Astrocyte (in vitro differentiated cells and primary cell): ENCODE results near the gene TBC1D8. TPM values are rescaled to one million over a fixed set of nuclear protein-coding genes. Genes with fewer than 3 reads are reported as not detected.

ENCODE experiments used
- DNase-seq: peaks from one replicate; pipeline ENCODE4 v3.0.0-alpha.2; 2010; ENCODE audit warnings: low read depth
- FAIRE-seq: peaks from 2 replicates; lab custom pipeline; 2011; peaks lifted over from hg19 to GRCh38; lab: Jason Lieb, UNC
- H2AFZ ChIP-seq: 2 replicates; pipeline ENCODE4 v1.6.0; 2012; ENCODE audit warnings: low read depth, low read length, inconsistent platforms
- H3K27ac ChIP-seq: 2 replicates; pipeline ENCODE4 v1.5.1; 2011; ENCODE audit warnings: low read depth, low read length, inconsistent platforms
- H3K27me3 ChIP-seq: 2 replicates; pipeline ENCODE4 v1.6.0; 2011; ENCODE audit warnings: low read length, inconsistent platforms; ENCODE audit not compliant: insufficient read depth
- H3K36me3 ChIP-seq: 2 replicates; pipeline ENCODE4 v1.5.1; 2011; ENCODE audit warnings: low read length, inconsistent platforms; ENCODE audit not compliant: insufficient read depth
- H3K4me1 ChIP-seq: 2 replicates; pipeline ENCODE4 v1.5.1; 2011; ENCODE audit warnings: low read length, inconsistent platforms; ENCODE audit not compliant: insufficient read depth
- H3K4me2 ChIP-seq: 2 replicates; pipeline ENCODE4 v1.6.0; 2012; ENCODE audit warnings: low read length, inconsistent platforms
- H3K4me3 ChIP-seq: 2 replicates; pipeline ENCODE4 v1.5.1; 2011; ENCODE audit warnings: low read depth, mild to moderate bottlenecking, low read length, inconsistent platforms; ENCODE audit not compliant: insufficient read depth
- H3K79me2 ChIP-seq: 2 replicates; pipeline ENCODE4 v1.6.0; 2012; ENCODE audit warnings: mild to moderate bottlenecking, low read length, inconsistent platforms; ENCODE audit not compliant: insufficient read depth
- H3K9ac ChIP-seq: 2 replicates; pipeline ENCODE4 v1.6.0; 2012; ENCODE audit warnings: mild to moderate bottlenecking, low read length, inconsistent platforms
- H3K9me3 ChIP-seq: 2 replicates; pipeline ENCODE4 v1.5.1; 2012; ENCODE audit warnings: low read depth, mild to moderate bottlenecking, low read length, inconsistent platforms; ENCODE audit not compliant: insufficient read depth
- H4K20me1 ChIP-seq: 2 replicates; pipeline ENCODE4 v1.6.0; 2012; ENCODE audit warnings: low read length, inconsistent platforms; ENCODE audit not compliant: insufficient read depth
- H3K27ac Mint-ChIP-seq: one replicate; pipeline ENCODE4 v1.8.0; 2021; ENCODE audit warnings: mild to moderate bottlenecking, mixed read lengths; ENCODE audit not compliant: unreplicated experiment
- H3K27me3 Mint-ChIP-seq: one replicate; pipeline ENCODE4 v1.8.0; 2021; ENCODE audit warnings: low read depth, mixed read lengths; ENCODE audit not compliant: unreplicated experiment
- H3K36me3 Mint-ChIP-seq: one replicate; pipeline ENCODE4 v1.8.0; 2021; ENCODE audit warnings: low read depth, mixed read lengths; ENCODE audit not compliant: unreplicated experiment
- H3K4me1 Mint-ChIP-seq: one replicate; pipeline ENCODE4 v1.8.0; 2021; ENCODE audit warnings: low read depth, mixed read lengths; ENCODE audit not compliant: unreplicated experiment
- H3K4me3 Mint-ChIP-seq: one replicate; pipeline ENCODE4 v1.8.0; 2021; ENCODE audit warnings: mild to moderate bottlenecking, moderate library complexity, mixed read lengths; ENCODE audit not compliant: unreplicated experiment
- H3K9me3 Mint-ChIP-seq: one replicate; pipeline ENCODE4 v1.8.0; 2021; ENCODE audit warnings: mild to moderate bottlenecking, mixed read lengths; ENCODE audit not compliant: unreplicated experiment
- CTCF ChIP-seq: IDR thresholded peaks from 2 replicates; pipeline ENCODE4 v1.5.1; 2011; ENCODE audit warnings: low read depth, mild to moderate bottlenecking, inconsistent platforms, low read length, moderate library complexity; ENCODE audit not compliant: insufficient read depth
- EZH2 ChIP-seq: IDR thresholded peaks from 2 replicates; pipeline ENCODE4 v1.6.1; 2012; ENCODE audit warnings: mild to moderate bottlenecking, low read length, inconsistent platforms; ENCODE audit not compliant: insufficient read depth
- total RNA-seq: library from RNA; stranded (reverse); gene quantifications from 2 replicates; pipeline ENCODE4 v1.2.1, GENCODE V29; 2021

TBC1D8 gene
- total RNA-seq, 1 donor from 2014 or later = 2.4 TPM

GRCh38 chr2:101011152-101011551 lies 140.0 kb downstream of the TBC1D8 start:
- Histone ChIP-seq H3K4me1 (no peaks in the 10 kb centered on the region), H4K20me1 (peaks cover 51% of the 10 kb centered on the region), H3K27me3 (no peaks in the 10 kb centered on the region), H3K9ac (no peak overlapping the region), H3K4me2 (no peak overlapping the region), H2AFZ (no peak overlapping the region), H3K36me3 (peaks cover 34% of the 10 kb centered on the region), H3K79me2 (peaks cover 16% of the 10 kb centered on the region), H3K9me3 (no peaks in the 10 kb centered on the region), H3K4me3 (no peak overlapping the region), H3K27ac (peak overlapping the region; percentile 8)
- Mint-ChIP-seq H3K9me3 (no peaks in the 10 kb centered on the region), H3K4me3 (no peak overlapping the region), H3K36me3 (peaks cover 12% of the 10 kb centered on the region), H3K27me3 (no peaks in the 10 kb centered on the region), H3K4me1 (peaks cover 26% of the 10 kb centered on the region), H3K27ac (peak overlapping the region; percentile 81)
- DNase-seq (no peak), FAIRE-seq (no peak)
- TF ChIP-seq EZH2 (no peak), CTCF (no peak)

GRCh38 chr2:101007415-101008345 lies 143.5 kb downstream of the TBC1D8 start:
- Histone ChIP-seq H3K36me3 (peaks cover 59% of the 10 kb centered on the region), H4K20me1 (peaks cover 81% of the 10 kb centered on the region), H3K4me3 (no peak overlapping the region), H3K27me3 (no peaks in the 10 kb centered on the region), H3K27ac (no peak overlapping the region), H3K4me2 (no peak overlapping the region), H3K79me2 (peaks cover 51% of the 10 kb centered on the region), H3K9ac (peak overlapping the region; percentile 6), H3K9me3 (no peaks in the 10 kb centered on the region), H3K4me1 (peaks cover 21% of the 10 kb centered on the region), H2AFZ (no peak overlapping the region)
- H3K4me3 Mint-ChIP-seq = peak overlapping the region; percentile 69
- peak overlapping the region; percentile 70 for H3K27ac Mint-ChIP-seq
- H3K36me3 Mint-ChIP-seq = peaks cover 35% of the 10 kb centered on the region
- no peaks in the 10 kb centered on the region for H3K27me3 Mint-ChIP-seq
- FAIRE-seq (no peak), DNase-seq (no peak)
- TF ChIP-seq EZH2 (no peak), CTCF (no peak)
- no peaks in the 10 kb centered on the region for H3K9me3 Mint-ChIP-seq
- peaks cover 47% of the 10 kb centered on the region for H3K4me1 Mint-ChIP-seq
